K562 (cell line): ENCODE data around the gene DNAJB6.

Experiments
- ARID2 ChIP-seq: fragments of 450-650 bp; IDR thresholded peaks from 2 replicates; pipeline ENCODE4 v1.6.1; 2017; ENCODE audit warnings: antibody characterized with exemption, mild to moderate bottlenecking
- CEBPZ ChIP-seq: fragments of 150-350 bp; IDR thresholded peaks from 2 replicates; pipeline ENCODE4 v1.6.1; 2014; ENCODE audit warnings: low read depth, mild to moderate bottlenecking, low read length, borderline replicate concordance
- HMG20B ChIP-seq: fragments of 250-450 bp; sonication (Bioruptor Pico); IDR thresholded peaks from 2 replicates; pipeline ENCODE4 v1.5.0; 2021; ENCODE audit warnings: mild to moderate bottlenecking
- POLR2AphosphoS5 ChIP-seq: IDR thresholded peaks from 2 replicates; pipeline ENCODE4 v1.6.1; 2011; ENCODE audit warnings: mild to moderate bottlenecking, low read depth, low read length, moderate library complexity; ENCODE audit not compliant: control insufficient read depth, insufficient read depth
- POLR2G ChIP-seq: fragments of 200-400 bp; formaldehyde crosslinking; IDR thresholded peaks from 2 replicates; pipeline ENCODE4 v1.6.1; 2017; ENCODE audit warnings: low read depth, mild to moderate bottlenecking, antibody characterized with exemption, low read length, moderate library complexity
- STAT5B ChIP-seq: fragments of 250-450 bp; sonication (Bioruptor Pico); IDR thresholded peaks from 2 replicates; pipeline ENCODE4 v1.8.0; 2021; ENCODE audit warnings: mild to moderate bottlenecking, inconsistent platforms
- ZNF232 ChIP-seq: sonication (generic); formaldehyde crosslinking; IDR thresholded peaks from 2 replicates; pipeline ENCODE4 v1.8.0; 2022; ENCODE audit warnings: mild to moderate bottlenecking, missing genetic modification reagents
- TF ChIP-seq, protein P1 (sequence below), 2 experiments: fragments of 450-650 bp in 1 of 2; sonication (generic) in 1 of 2; formaldehyde crosslinking in 1 of 2; IDR thresholded peaks; 2 replicates each; pipeline versions ENCODE4 v1.7.1 to v1.9.0; 2016 to 2022; ENCODE audit warnings: inconsistent platforms in 1 of 2, mild to moderate bottlenecking in 1 of 2, missing genetic modification reagents in 1 of 2
- TF ChIP-seq, protein P2 (sequence below), 2 experiments: fragments of 450-650 bp; IDR thresholded peaks; 2 replicates each; pipeline ENCODE4 v1.6.1; 2018; ENCODE audit warnings: mild to moderate bottlenecking in 2 of 2, low read depth in 1 of 2; ENCODE audit not compliant: partially characterized antibody in 2 of 2

DNA sequence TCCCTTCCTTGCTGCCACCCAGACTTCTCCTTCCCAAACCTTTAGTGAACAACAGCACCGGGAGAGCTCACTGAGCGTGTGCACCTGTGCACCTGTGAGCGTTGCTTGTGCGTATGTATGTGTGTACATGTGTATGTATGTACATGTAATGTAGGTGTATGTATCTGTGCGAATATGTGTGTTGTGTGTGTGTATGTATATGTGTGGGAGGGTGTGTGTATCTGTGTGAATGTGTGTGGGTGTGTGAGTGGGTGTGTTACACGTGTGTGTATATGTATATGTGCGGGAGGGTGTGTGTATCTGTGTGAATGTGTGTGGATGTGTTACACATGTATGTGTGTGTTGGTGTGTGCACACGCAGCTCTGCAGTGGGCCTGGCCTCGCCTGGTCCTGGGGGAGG lies 44.5 kb upstream of the DNAJB6 start:
- TF ChIP-seq POLR2AphosphoS5 (no peak), POLR2G (no peak), STAT5B (CRISPR knock-in tag) (no peak), HMG20B (CRISPR knock-in tag) (no peak), CEBPZ (no peak), ARID2 (no peak), ZNF232 (CRISPR knock-in tag) (no peak)
- TF ChIP-seq, protein P1, sequence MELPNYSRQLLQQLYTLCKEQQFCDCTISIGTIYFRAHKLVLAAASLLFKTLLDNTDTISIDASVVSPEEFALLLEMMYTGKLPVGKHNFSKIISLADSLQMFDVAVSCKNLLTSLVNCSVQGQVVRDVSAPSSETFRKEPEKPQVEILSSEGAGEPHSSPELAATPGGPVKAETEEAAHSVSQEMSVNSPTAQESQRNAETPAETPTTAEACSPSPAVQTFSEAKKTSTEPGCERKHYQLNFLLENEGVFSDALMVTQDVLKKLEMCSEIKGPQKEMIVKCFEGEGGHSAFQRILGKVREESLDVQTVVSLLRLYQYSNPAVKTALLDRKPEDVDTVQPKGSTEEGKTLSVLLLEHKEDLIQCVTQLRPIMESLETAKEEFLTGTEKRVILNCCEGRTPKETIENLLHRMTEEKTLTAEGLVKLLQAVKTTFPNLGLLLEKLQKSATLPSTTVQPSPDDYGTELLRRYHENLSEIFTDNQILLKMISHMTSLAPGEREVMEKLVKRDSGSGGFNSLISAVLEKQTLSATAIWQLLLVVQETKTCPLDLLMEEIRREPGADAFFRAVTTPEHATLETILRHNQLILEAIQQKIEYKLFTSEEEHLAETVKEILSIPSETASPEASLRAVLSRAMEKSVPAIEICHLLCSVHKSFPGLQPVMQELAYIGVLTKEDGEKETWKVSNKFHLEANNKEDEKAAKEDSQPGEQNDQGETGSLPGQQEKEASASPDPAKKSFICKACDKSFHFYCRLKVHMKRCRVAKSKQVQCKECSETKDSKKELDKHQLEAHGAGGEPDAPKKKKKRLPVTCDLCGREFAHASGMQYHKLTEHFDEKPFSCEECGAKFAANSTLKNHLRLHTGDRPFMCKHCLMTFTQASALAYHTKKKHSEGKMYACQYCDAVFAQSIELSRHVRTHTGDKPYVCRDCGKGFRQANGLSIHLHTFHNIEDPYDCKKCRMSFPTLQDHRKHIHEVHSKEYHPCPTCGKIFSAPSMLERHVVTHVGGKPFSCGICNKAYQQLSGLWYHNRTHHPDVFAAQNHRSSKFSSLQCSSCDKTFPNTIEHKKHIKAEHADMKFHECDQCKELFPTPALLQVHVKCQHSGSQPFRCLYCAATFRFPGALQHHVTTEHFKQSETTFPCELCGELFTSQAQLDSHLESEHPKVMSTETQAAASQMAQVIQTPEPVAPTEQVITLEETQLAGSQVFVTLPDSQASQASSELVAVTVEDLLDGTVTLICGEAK (IDR thresholded peaks at IDR 0.05) = no peak
- TF ChIP-seq, protein P1 (CRISPR knock-in tag; IDR thresholded peaks at IDR 0.05) = no peak
- TF ChIP-seq, protein P2, sequence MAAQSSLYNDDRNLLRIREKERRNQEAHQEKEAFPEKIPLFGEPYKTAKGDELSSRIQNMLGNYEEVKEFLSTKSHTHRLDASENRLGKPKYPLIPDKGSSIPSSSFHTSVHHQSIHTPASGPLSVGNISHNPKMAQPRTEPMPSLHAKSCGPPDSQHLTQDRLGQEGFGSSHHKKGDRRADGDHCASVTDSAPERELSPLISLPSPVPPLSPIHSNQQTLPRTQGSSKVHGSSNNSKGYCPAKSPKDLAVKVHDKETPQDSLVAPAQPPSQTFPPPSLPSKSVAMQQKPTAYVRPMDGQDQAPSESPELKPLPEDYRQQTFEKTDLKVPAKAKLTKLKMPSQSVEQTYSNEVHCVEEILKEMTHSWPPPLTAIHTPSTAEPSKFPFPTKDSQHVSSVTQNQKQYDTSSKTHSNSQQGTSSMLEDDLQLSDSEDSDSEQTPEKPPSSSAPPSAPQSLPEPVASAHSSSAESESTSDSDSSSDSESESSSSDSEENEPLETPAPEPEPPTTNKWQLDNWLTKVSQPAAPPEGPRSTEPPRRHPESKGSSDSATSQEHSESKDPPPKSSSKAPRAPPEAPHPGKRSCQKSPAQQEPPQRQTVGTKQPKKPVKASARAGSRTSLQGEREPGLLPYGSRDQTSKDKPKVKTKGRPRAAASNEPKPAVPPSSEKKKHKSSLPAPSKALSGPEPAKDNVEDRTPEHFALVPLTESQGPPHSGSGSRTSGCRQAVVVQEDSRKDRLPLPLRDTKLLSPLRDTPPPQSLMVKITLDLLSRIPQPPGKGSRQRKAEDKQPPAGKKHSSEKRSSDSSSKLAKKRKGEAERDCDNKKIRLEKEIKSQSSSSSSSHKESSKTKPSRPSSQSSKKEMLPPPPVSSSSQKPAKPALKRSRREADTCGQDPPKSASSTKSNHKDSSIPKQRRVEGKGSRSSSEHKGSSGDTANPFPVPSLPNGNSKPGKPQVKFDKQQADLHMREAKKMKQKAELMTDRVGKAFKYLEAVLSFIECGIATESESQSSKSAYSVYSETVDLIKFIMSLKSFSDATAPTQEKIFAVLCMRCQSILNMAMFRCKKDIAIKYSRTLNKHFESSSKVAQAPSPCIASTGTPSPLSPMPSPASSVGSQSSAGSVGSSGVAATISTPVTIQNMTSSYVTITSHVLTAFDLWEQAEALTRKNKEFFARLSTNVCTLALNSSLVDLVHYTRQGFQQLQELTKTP (IDR thresholded peaks at IDR 0.05; ENCODE audit: low read depth in 1 of 2, partially characterized antibody in 2 of 2) = no peak
